ENCODE data around the gene SLC6A6. TPM values are rescaled to one million over a fixed set of nuclear protein-coding genes. Genes with fewer than 3 reads are reported as not detected.
A peak's percentile ranks its signal among the peaks of the same experiment; 100 is the strongest.

SLC6A6 gene
- total RNA-seq, 3 donors from 2014 or later: 22.1 to 52.4 (median 27.5) TPM

DNA sequence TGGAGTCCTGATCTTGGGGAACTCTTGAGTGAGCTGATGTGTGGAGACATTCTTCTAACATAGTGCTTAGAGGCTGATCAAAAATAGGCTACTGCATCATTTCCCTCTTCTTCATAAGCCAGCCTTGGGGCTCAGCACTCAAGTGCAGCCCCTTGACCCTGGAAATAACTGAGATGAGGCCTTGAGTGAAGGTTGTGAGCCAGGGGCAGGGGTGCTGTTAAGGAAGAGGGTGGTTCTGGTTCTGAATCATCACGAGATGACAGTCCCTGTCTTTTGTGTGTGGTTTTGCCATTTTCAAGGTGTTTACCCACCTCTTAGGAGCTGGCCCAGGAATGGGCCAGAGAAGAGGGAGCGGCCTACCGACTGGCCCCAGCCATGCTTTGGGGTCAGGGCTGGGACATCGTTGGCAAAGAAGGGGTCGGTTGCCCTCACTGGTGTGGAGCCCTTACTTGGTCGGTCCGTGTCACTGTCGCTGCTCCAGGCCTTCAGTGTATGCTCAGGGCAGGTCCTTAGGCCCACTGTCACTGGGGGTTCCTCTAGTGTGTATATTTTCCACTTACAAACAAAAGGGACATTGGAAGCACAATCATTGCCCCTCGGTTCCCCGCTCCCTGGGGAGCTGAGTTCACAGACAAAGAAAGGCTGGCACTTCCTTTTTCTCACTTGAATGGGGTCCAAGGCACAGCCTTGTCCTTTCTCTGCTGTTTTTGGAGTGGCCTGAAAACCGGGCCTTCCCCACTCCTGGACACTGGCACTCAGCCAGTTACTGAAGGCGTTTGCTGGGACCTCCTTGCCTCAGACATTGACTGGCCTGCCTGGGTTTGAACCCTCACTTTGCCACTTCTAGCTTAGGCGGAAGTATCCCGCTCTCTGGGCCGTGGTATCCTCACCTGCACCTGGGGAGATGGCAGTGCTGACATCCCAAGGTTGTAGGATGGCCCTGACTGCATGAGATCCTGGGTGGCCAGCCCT, 46.6 kb downstream of the SLC6A6 start:
- Histone ChIP-seq H3K4me1 (peaks cover 10 to 21% of the 10 kb centered on the region in 2 donors), H3K36me3 (no peaks in the 10 kb centered on the region), H3K27me3 (no peaks in the 10 kb centered on the region), H3K4me3 (no peak overlapping the region), H3K27ac (no peak overlapping the region), H3K9me3 (no peaks in the 10 kb centered on the region)
- intact Hi-C loops (cut with DNase I; ENCODE audit: low total_unique reads): no loop called here
- no peak for DNase-seq (ENCODE audit: low spot score in 2 of 2)
- TF ChIP-seq POLR2AphosphoS5 (IDR thresholded peaks at IDR 0.05): no peak
- no peak for TF ChIP-seq POLR2A (IDR thresholded peaks at IDR 0.05)
- TF ChIP-seq, protein P1, sequence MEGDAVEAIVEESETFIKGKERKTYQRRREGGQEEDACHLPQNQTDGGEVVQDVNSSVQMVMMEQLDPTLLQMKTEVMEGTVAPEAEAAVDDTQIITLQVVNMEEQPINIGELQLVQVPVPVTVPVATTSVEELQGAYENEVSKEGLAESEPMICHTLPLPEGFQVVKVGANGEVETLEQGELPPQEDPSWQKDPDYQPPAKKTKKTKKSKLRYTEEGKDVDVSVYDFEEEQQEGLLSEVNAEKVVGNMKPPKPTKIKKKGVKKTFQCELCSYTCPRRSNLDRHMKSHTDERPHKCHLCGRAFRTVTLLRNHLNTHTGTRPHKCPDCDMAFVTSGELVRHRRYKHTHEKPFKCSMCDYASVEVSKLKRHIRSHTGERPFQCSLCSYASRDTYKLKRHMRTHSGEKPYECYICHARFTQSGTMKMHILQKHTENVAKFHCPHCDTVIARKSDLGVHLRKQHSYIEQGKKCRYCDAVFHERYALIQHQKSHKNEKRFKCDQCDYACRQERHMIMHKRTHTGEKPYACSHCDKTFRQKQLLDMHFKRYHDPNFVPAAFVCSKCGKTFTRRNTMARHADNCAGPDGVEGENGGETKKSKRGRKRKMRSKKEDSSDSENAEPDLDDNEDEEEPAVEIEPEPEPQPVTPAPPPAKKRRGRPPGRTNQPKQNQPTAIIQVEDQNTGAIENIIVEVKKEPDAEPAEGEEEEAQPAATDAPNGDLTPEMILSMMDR (IDR thresholded peaks at IDR 0.05): no peak

DNA sequence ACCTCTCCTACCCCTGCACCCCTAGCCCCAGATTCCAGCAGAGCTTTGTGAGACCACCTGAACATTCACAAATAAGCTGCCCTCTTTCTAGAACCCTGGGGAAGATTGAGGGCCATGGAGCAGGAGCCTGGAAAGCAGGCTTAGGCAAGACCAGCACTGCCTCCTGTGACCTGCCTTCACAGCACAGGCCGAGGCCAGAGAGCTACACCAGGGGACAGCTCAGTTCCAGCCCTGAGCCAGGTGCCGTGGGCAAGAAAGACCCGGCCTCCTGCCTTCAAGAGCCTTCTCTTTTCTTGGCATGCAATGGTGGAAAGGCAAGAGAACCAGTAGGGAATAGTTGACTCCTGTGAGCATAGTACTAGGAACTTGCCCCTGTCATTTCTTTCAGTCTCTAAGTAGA, 48.1 kb downstream of the SLC6A6 start:
- TF ChIP-seq, protein P1 (IDR thresholded peaks at IDR 0.05): no peak
- TF ChIP-seq POLR2AphosphoS5 (IDR thresholded peaks at IDR 0.05): no peak
- no peak for TF ChIP-seq POLR2A (IDR thresholded peaks at IDR 0.05)
- no peak overlapping the region for H3K27ac ChIP-seq
- no peaks in the 10 kb centered on the region for H3K9me3 ChIP-seq
- no peak for DNase-seq (ENCODE audit: low spot score in 2 of 2)
- H3K36me3 ChIP-seq: no peaks in the 10 kb centered on the region
- intact Hi-C loops (cut with DNase I; ENCODE audit: low total_unique reads): no loop called here
- H3K4me1 ChIP-seq: peaks cover 10 to 23% of the 10 kb centered on the region in 2 donors
- no peaks in the 10 kb centered on the region for H3K27me3 ChIP-seq
- H3K4me3 ChIP-seq: no peak overlapping the region

DNA sequence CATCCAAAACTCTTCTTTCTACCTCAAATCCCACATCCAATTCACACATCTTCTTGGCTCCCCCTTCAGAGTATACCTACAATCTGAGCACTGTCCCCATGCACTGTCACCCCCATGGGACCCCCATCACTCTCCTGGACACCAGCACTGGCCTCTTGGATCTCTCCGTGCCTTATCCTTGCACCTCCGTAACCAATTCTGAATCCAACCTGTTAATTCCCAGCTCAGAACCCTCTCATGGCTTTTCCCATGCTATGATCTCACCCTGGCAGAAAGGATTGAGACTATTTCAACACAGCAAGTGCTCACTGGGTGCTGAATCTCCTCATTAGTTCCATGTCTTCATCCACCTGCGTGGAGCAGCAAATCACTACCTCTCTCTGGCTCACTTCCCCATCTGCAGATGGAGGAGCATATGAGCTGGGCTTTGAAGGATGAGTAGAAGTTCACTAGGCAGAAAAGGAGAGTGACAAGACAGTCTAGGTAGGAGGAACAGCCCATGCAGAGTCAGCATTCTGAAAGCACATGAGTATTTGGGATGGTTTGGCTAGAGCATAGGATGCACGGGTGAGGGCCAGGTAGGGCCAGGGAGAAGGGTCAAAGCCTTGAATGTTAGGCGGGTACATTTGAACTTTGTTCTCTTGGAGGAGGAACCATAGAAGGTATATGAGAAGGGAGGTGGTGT, 48.7 kb downstream of the SLC6A6 start:
- Histone ChIP-seq H3K27me3 (no peaks in the 10 kb centered on the region), H3K4me1 (peaks cover 10 to 23% of the 10 kb centered on the region in 2 donors), H3K4me3 (no peak overlapping the region), H3K9me3 (no peaks in the 10 kb centered on the region), H3K27ac (peak overlapping the region; percentile 89 to 92), H3K36me3 (no peaks in the 10 kb centered on the region)
- intact Hi-C loops (cut with DNase I; ENCODE audit: low total_unique reads): no loop called here
- TF ChIP-seq POLR2A (IDR thresholded peaks at IDR 0.05): no peak
- no peak for DNase-seq (ENCODE audit: low spot score in 2 of 2)

DNA sequence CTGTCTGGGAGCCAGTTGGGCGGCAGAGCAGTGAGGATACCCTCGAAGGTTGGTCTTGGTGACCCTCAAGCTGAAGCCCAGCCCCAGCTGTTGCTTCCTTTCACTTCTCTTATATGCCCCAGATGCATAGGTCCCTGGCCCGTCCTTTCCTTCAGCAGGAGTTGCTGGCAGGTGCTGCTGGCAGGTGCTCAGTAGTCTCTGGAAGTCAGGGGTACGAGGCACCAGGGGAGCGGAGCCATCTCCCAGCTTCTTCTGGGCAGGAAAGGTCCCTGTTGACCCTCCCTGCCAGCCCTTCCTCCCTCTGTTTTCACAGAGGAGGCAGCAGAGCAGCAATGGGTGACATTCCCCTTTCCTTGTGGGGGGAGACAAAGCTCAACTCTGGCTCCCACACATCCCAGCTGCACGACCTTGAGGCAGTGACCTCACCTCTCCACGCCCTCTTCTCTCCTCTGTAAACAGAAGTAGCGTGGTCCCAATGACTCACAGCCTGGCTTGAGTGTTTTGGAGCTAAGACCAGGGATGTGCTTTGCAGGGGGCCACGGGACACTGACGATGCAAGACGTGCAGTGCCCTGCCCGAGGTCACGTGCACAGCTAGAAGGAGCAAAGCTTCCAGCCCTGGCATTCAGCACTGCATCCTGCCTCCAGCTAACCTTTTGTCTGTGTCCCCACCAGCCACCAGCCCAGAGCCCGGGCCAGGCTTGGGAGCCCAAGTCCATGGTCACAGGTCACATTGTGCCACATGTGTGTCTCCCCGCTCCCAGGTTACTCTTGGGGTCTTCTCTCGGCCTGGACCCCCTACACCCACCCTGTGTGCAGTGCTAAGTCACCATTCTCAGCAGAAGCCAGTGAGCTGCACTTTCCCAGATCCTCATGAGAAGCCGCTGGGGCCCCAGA, 49.7 kb downstream of the SLC6A6 start:
- Histone ChIP-seq H3K27ac (peak overlapping the region; percentile 89 to 92), H3K4me1 (peaks cover 10 to 23% of the 10 kb centered on the region in 2 donors), H3K36me3 (no peaks in the 10 kb centered on the region), H3K4me3 (peak overlapping the region in 1 of 3 donors; percentile 2), H3K9me3 (no peaks in the 10 kb centered on the region), H3K27me3 (no peaks in the 10 kb centered on the region)
- DNase-seq (ENCODE audit: low spot score in 2 of 2): peak in 1 of 2 donors; percentile 71
- no peak for TF ChIP-seq POLR2A (IDR thresholded peaks at IDR 0.05)
- peak; percentile 26 to 58 (median 54) for TF ChIP-seq POLR2AphosphoS5 (IDR thresholded peaks at IDR 0.05)
- intact Hi-C loops (cut with DNase I; ENCODE audit: low total_unique reads): no loop called here

DNA sequence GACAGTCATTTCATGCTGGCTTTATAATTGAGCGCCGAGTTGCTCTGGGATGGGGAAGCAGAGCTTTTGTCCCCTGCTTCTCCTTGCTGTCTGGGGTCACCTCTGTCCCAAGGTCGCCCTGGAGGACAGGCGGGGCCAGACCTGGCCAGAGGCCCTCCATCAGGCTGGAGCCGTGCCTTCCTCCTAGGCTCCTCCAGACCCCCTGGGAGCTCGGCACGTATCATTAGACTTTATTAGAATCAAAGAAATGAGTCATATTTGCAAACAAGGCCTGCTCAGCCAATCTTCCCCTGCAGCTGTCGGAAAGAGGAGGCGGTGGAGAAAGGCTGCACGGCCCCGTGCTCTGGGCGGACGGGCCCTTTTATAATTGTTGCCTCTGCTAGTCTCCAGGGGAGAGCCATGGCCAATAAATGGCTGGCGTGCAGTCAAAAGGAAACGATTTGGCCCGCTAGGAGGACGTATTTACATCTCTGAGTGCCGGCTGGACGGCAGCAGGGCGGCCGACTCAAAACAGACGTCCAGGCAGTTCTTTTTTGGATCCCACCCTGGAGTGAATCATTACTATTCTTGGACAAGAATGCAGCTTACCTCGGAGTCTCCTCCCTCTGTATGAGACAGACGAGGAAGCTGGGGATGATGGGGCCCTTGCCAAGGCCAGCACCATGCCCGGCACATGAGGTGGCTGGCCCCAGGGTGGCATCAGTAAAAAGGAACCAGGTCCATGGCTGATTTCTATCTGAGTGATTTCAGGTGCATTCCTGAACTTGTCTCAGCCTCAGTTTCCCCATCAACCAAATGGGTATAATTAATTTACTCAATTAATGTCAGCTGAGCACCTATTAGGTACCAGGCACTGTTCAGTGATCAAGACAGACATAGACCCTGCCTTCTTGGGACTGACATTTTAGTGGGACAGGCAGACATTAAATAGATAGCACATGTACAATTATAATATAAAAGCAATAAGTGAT, 50.6 kb downstream of the SLC6A6 start:
- DNase-seq (ENCODE audit: low spot score in 2 of 2): peak; percentile 85 to 90
- Histone ChIP-seq H3K36me3 (no peaks in the 10 kb centered on the region), H3K9me3 (no peaks in the 10 kb centered on the region), H3K4me1 (peaks cover 10 to 23% of the 10 kb centered on the region in 2 donors), H3K27ac (peak overlapping the region; percentile 89 to 92), H3K4me3 (peak overlapping the region in 1 of 3 donors; percentile 2), H3K27me3 (no peaks in the 10 kb centered on the region)
- intact Hi-C loops (cut with DNase I; ENCODE audit: low total_unique reads): no loop called here
- TF ChIP-seq POLR2AphosphoS5 (IDR thresholded peaks at IDR 0.05): peak; percentile 75 to 77 (median 77)
- TF ChIP-seq, protein P1 (IDR thresholded peaks at IDR 0.05): peak; percentile 39 to 51 (median 45)
- no peak for TF ChIP-seq POLR2A (IDR thresholded peaks at IDR 0.05)

Data from breast epithelium (tissue), 4 donors.